ENCODE results near the gene SAMD13. TPM values are rescaled to one million over a fixed set of nuclear protein-coding genes. Genes with fewer than 3 reads are reported as not detected.

SAMD13 gene
- total RNA-seq, 3 donors from 2014 or later: 6.8 to 35.9 (median 21.0) TPM

GRCh38 chr1:84370831-84371394 lies 69.4 kb downstream of the SAMD13 start:
- ATAC-seq (no peak), DNase-seq (no peak)
- intact Hi-C loops (cut with DNase I, micrococcal nuclease): no loop called here
- H3K4me3 ChIP-seq: no peak overlapping the region
- H3K9me3 ChIP-seq: no peaks in the 10 kb centered on the region
- no peaks in the 10 kb centered on the region for H3K36me3 ChIP-seq (ENCODE audit: low read depth)
- no peaks in the 10 kb centered on the region for H3K4me1 ChIP-seq (ENCODE audit: low read depth)
- no peak for TF ChIP-seq CTCF (IDR thresholded peaks at IDR 0.05)

GRCh38 chr1:84373436-84374141 lies 72.1 kb downstream of the SAMD13 start:
- DNase-seq: no peak
- Histone ChIP-seq H3K4me3 (no peak overlapping the region), H3K36me3 (ENCODE audit: low read depth) (no peaks in the 10 kb centered on the region), H3K4me1 (ENCODE audit: low read depth) (no peaks in the 10 kb centered on the region), H3K9me3 (no peaks in the 10 kb centered on the region)
- TF ChIP-seq CTCF (IDR thresholded peaks at IDR 0.05): no peak
- intact Hi-C loops (cut with DNase I, micrococcal nuclease): no loop called here
- ATAC-seq: no peak

- Histone ChIP-seq H3K4me1 (ENCODE audit: low read depth) (no peaks in the 10 kb centered on the region), H3K9me3 (no peaks in the 10 kb centered on the region), H3K36me3 (ENCODE audit: low read depth) (no peaks in the 10 kb centered on the region), H3K4me3 (no peak overlapping the region)
- DNase-seq: no peak
- ATAC-seq: no peak
- intact Hi-C loops (cut with DNase I, micrococcal nuclease): no loop called here
- no peak for TF ChIP-seq CTCF (IDR thresholded peaks at IDR 0.05)
These were observed 73.6 kb downstream of the SAMD13 start for GRCh38 chr1:84374991-84375696.

GRCh38 chr1:84376000-84376910 lies 74.7 kb downstream of the SAMD13 start:
- DNase-seq (no peak), ATAC-seq (no peak)
- Histone ChIP-seq H3K36me3 (ENCODE audit: low read depth) (no peaks in the 10 kb centered on the region), H3K9me3 (no peaks in the 10 kb centered on the region), H3K4me3 (no peak overlapping the region), H3K4me1 (ENCODE audit: low read depth) (no peaks in the 10 kb centered on the region)
- no peak for TF ChIP-seq CTCF (IDR thresholded peaks at IDR 0.05)
- intact Hi-C loops (cut with DNase I, micrococcal nuclease): no loop called here

GRCh38 chr1:84377480-84378095 lies 76.1 kb downstream of the SAMD13 start:
- no peaks in the 10 kb centered on the region for H3K4me1 ChIP-seq (ENCODE audit: low read depth)
- ATAC-seq: no peak
- no peaks in the 10 kb centered on the region for H3K9me3 ChIP-seq
- intact Hi-C loops (cut with DNase I, micrococcal nuclease): no loop called here
- no peak for TF ChIP-seq CTCF (IDR thresholded peaks at IDR 0.05)
- no peak overlapping the region for H3K4me3 ChIP-seq
- no peaks in the 10 kb centered on the region for H3K36me3 ChIP-seq (ENCODE audit: low read depth)
- no peak for DNase-seq

Measured in mucosa of descending colon (tissue), 3 donors.